IPS-15b (cell line): ENCODE data around the gene ACSL6.
A peak's percentile ranks its signal among the peaks of the same experiment; 100 is the strongest.

Source experiments
- H3K27me3 ChIP-seq: one replicate; pipeline ENCODE4 v1.6.1; 2013; ENCODE audit warnings: low read length; ENCODE audit not compliant: control insufficient read depth, insufficient read depth
- H3K36me3 ChIP-seq: one replicate; pipeline ENCODE4 v1.6.1; 2013; ENCODE audit warnings: low read length; ENCODE audit not compliant: control insufficient read depth, insufficient read depth
- H3K4me1 ChIP-seq: one replicate; pipeline ENCODE4 v1.6.1; 2013; ENCODE audit warnings: mild to moderate bottlenecking, low read length; ENCODE audit not compliant: control insufficient read depth, insufficient read depth
- H3K4me3 ChIP-seq: one replicate; pipeline ENCODE4 v1.5.1; 2013; ENCODE audit warnings: low read depth, low read length
- H3K9ac ChIP-seq: one replicate; pipeline ENCODE4 v1.6.1; 2013; ENCODE audit warnings: low read depth, mild to moderate bottlenecking, low read length
- H3K9me3 ChIP-seq: one replicate; pipeline ENCODE4 v1.6.1; 2013; ENCODE audit warnings: mild to moderate bottlenecking, low read length; ENCODE audit not compliant: control insufficient read depth, insufficient read depth

Gene ACSL6

DNA sequence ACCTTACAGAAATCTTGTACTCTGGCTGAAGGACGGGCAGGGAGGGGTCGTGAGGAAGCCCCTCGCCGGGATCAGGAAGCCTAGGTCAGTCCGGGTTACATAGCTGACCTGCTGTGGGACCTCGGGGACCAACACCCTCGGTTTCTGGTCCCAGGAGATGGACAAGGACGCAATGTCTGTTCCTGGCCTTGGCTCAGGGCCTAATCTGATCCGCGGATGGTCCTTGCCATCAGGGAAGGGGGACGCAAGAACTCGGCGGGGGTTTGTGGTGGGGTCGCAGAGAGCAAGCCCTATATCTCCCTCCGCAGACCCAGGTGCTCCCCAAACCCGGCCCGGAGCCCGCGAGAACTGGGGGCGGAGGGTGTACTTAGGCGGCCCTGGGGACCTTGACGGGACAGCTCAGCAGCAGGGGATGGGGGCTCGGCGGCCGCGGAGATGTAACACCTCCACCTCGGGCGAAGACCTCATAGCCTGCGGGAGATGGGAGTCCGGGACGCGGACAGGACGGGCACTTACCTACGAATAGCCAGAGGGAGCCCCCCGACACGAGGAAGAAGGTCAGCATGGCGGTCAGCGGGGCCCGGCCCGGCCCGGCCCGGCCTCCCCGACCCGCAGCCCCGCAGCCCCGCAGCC is 353 bp downstream of the ACSL6 start:
- Histone ChIP-seq H3K9me3 (no peaks in the 10 kb centered on the region), H3K4me3 (peak overlapping the region; percentile 74), H3K27me3 (peaks cover 17% of the 10 kb centered on the region), H3K36me3 (no peaks in the 10 kb centered on the region), H3K9ac (no peak overlapping the region), H3K4me1 (peaks cover 8% of the 10 kb centered on the region)

GRCh38 chr5:132010645-132010988 is 841 bp downstream of the ACSL6 start:
- Histone ChIP-seq H3K9me3 (no peaks in the 10 kb centered on the region), H3K4me3 (peak overlapping the region; percentile 74), H3K9ac (no peak overlapping the region), H3K4me1 (peaks cover 8% of the 10 kb centered on the region), H3K27me3 (peaks cover 17% of the 10 kb centered on the region), H3K36me3 (no peaks in the 10 kb centered on the region)

DNA sequence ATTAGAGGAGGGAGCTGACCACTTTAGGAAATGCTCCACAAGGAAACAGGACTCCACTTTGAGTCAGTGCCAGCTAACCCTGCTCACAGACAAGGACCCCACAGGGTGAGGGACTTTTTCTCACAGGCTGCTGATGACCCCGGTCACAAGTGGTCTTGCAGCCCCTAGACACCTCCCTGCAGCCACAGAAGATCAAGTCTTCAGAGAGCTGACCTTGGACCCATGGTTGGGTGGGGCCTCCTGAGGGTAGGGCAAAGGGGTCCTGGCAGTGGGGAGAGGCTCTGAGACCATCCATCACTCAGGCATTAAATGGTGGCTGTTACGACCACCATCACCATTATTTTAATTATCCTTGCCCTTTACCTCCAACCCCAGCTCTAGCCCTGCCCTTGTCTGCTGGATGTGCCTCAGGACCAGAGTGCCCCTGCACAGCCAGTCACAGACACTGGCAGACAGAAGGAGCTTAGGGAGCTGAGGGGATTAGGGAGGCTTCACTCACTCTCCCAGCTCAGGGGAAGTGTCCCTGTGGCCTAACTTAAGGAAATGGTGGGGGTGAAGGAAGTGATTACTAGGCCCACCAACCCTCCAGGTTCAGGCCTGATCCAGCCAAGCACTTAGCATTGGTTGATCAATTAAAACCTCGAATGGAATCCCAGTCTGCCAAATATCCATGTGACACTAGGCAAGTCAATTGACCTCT is 1.6 kb downstream of the ACSL6 start:
- H3K27me3 ChIP-seq: peaks cover 17% of the 10 kb centered on the region
- no peaks in the 10 kb centered on the region for H3K9me3 ChIP-seq
- no peak overlapping the region for H3K9ac ChIP-seq
- peak overlapping the region; percentile 74 for H3K4me3 ChIP-seq
- no peaks in the 10 kb centered on the region for H3K36me3 ChIP-seq
- H3K4me1 ChIP-seq: peaks cover 8% of the 10 kb centered on the region

- H3K27me3 ChIP-seq: peaks cover 17% of the 10 kb centered on the region
- H3K4me3 ChIP-seq: no peak overlapping the region
- H3K9me3 ChIP-seq: no peaks in the 10 kb centered on the region
- H3K4me1 ChIP-seq: peaks cover 8% of the 10 kb centered on the region
- H3K36me3 ChIP-seq: no peaks in the 10 kb centered on the region
- H3K9ac ChIP-seq: no peak overlapping the region
Observed at GRCh38 chr5:132008961-132009680, 2.3 kb downstream of the ACSL6 start.

DNA sequence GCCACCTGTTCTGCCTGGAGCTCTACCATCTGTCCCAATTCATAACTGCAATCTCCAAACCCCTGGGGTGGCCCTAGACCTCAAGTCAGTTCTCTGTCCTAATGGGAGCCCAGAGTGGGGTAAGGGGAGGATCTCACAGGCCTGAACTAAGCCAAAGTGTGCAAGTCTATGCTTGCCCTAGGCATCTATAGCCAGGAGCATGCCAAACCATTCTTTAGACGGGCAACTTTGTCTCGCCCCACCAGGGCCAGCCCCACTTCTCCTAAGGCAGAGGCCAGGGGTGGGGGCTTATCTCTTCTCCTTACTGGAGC is 3.3 kb downstream of the ACSL6 start:
- H3K4me1 ChIP-seq: peaks cover 8% of the 10 kb centered on the region
- H3K27me3 ChIP-seq: peaks cover 17% of the 10 kb centered on the region

GRCh38 chr5:132007399-132008162 is 3.9 kb downstream of the ACSL6 start:
- H3K9ac ChIP-seq: no peak overlapping the region
- H3K4me1 ChIP-seq: peaks cover 13% of the 10 kb centered on the region
- H3K9me3 ChIP-seq: no peaks in the 10 kb centered on the region
- H3K27me3 ChIP-seq: peaks cover 17% of the 10 kb centered on the region
- H3K36me3 ChIP-seq: no peaks in the 10 kb centered on the region
- no peak overlapping the region for H3K4me3 ChIP-seq

More for the DNA sequence above, 3.3 kb downstream of the ACSL6 start:
- Histone ChIP-seq H3K4me3 (no peak overlapping the region), H3K9ac (no peak overlapping the region), H3K36me3 (no peaks in the 10 kb centered on the region), H3K9me3 (no peaks in the 10 kb centered on the region)

GRCh38 chr5:132006331-132007120 is 4.9 kb downstream of the ACSL6 start:
- Histone ChIP-seq H3K36me3 (no peaks in the 10 kb centered on the region), H3K9me3 (no peaks in the 10 kb centered on the region), H3K9ac (no peak overlapping the region), H3K4me1 (peaks cover 18% of the 10 kb centered on the region), H3K27me3 (peaks cover 14% of the 10 kb centered on the region), H3K4me3 (no peak overlapping the region)

GRCh38 chr5:132005591-132005990 is 5.9 kb downstream of the ACSL6 start:
- H3K9me3 ChIP-seq: no peaks in the 10 kb centered on the region
- H3K9ac ChIP-seq: no peak overlapping the region
- peaks cover 9% of the 10 kb centered on the region for H3K27me3 ChIP-seq
- H3K4me3 ChIP-seq: no peak overlapping the region
- peaks cover 20% of the 10 kb centered on the region for H3K4me1 ChIP-seq
- no peaks in the 10 kb centered on the region for H3K36me3 ChIP-seq

DNA sequence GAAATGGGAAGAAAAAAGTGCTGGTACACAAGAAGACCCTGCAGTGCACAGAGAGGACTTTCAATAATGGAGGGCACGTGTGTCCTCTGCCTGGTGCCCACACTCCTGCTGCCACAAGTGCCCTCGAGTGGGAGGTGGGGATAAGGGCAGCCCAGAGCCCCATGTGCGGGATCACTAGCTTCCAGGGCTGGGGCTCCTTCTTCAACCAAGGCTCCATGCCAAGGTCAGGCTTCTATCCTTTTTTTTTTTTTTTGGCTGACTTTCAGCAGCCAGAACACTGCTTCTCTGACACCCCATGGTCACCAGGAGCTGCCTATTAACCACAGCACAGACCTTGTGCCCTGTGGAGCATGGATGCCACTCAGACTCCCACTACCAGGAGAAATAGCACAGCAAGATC is 7.5 kb downstream of the ACSL6 start:
- Histone ChIP-seq H3K4me1 (peaks cover 17% of the 10 kb centered on the region), H3K27me3 (peaks cover 5% of the 10 kb centered on the region), H3K36me3 (no peaks in the 10 kb centered on the region), H3K4me3 (no peak overlapping the region), H3K9ac (no peak overlapping the region), H3K9me3 (no peaks in the 10 kb centered on the region)

GRCh38 chr5:132003170-132003744 is 8.2 kb downstream of the ACSL6 start:
- no peak overlapping the region for H3K9ac ChIP-seq
- peaks cover 17% of the 10 kb centered on the region for H3K4me1 ChIP-seq
- no peaks in the 10 kb centered on the region for H3K36me3 ChIP-seq
- no peaks in the 10 kb centered on the region for H3K9me3 ChIP-seq
- peaks cover 5% of the 10 kb centered on the region for H3K27me3 ChIP-seq
- no peak overlapping the region for H3K4me3 ChIP-seq

DNA sequence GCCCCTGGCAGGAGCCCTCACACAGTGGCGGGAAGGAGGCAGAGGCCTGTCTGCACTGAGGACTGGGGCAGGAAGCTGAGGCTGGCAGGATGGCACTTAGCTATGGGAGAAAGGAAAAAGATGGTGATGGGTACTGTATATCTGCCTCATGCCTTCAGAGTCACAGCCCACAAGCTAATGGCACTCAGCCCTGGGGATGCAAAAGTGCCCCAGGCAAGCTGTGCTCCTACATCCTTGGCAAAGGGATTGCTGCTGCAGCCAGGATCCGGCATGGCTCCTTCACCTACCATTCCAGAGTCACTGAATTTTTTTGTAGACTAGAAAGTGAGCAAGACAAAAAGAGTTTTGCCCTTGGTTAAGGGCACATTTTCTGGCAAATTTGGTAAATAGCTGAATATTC is 8.7 kb downstream of the ACSL6 start:
- peaks cover 17% of the 10 kb centered on the region for H3K4me1 ChIP-seq
- H3K27me3 ChIP-seq: peaks cover 5% of the 10 kb centered on the region
- no peaks in the 10 kb centered on the region for H3K9me3 ChIP-seq
- no peak overlapping the region for H3K9ac ChIP-seq
- no peak overlapping the region for H3K4me3 ChIP-seq
- H3K36me3 ChIP-seq: no peaks in the 10 kb centered on the region
